GM19452 (cell line): ENCODE results near the gene PPARD.
"Not testable (repeated sequence)": the region's sequence is repeated elsewhere in the genome, so short reads cannot be mapped to it uniquely, and the experiment has no call there.

Source experiments
- ATAC-seq: cut with Tn5 transposase; IDR thresholded peaks from one replicate; pipeline ENCODE4 v1.9.1; 2021; ENCODE audit not compliant: unreplicated experiment

PPARD gene

GRCh38 chr6:35435074-35435837 lies 92.9 kb downstream of the PPARD start:
- ATAC-seq, result no peak

DNA sequence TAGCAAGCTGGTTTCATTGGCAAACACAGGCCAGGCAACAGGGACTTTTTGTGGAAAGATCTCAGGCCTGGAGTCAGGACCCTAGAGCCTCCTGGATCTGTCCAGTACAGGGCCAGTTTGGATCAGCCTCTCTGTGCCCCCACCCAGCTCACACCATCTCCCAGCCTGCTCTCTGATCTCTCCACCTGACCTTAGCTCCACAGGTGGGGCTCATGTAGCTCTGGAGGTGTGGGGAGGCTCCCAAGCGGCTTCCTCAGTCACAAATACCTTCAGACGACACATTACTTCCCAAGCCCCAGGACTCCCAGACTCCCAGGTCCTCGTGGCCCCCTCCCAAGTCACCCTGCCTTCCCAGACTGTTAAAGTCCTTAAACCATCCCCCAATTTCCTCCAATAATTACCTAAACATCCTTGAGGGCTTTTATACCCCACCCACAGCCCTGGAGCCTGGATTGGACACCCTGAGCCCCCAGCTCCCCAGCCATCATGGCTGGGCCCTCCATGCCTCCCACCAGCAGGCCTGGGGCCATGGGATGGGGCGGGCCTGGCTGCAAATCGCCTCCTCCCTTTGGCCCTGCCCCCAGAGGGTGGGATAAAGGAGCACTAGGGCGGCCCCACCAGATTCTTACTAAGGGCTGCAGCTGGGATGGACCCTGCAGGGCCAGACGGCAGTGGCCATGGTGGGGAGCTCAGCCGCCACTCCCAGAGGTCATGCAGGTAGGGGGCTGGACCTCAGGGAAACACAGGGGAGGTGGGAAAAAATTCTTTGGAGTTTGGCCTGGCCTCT lies 93.9 kb downstream of the PPARD start:
- ATAC-seq, result no peak

DNA sequence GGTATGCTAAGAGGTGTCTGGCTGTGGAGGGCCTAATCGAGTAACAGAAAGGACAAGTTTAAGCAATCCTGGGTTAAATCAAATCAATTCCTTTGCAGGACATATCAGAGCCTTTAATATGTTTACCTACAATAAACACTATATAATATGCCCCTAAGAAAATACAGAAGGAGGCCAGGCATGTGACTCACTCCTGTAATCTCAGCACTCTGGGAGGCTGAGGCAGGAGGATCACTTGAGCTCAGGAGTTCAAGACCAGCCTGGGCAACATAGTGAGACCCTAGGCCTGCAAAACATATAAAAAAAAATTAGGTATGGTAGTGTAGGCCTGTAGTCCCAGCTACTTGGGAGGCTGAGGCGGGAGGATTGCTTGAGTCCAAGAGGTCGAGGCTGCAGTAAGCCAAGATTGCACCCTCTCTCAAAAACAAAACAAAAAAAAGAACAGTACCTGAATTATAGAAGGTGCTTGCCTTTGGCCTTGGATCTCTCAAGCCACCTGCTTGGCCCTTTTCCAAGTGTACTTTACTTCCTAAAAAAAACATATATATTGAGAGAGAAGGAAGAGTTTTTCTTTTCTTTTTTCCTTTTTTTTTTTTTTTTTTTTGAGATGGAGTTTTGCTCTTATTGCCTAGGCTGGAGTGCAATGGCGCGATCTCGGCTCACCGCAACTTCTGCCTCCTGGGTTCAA lies 96.2 kb downstream of the PPARD start:
- not testable (repeated sequence) for ATAC-seq

- no peak for ATAC-seq
Measured at GRCh38 chr6:35439308-35439707, 97.0 kb downstream of the PPARD start.

DNA sequence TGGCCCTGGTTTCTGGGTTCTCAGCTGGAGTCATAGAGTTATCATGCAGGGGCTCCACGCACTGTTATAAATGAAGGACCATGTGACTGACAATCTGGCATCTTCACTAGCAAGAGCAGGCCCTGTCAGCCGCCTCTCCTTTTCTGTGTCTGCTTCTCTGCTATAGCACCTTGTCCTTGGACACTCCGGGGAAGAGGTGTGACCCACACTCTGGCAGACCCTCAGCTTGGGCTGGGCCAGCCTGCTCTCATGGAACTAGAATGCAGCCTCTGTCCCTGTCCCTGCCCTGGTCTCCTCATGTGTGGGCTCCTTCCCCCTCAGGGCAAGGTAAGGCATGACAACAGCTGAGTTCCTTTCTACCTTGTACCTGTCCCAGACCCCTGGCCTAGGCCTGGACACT lies 98.8 kb downstream of the PPARD start:
- no peak for ATAC-seq

DNA sequence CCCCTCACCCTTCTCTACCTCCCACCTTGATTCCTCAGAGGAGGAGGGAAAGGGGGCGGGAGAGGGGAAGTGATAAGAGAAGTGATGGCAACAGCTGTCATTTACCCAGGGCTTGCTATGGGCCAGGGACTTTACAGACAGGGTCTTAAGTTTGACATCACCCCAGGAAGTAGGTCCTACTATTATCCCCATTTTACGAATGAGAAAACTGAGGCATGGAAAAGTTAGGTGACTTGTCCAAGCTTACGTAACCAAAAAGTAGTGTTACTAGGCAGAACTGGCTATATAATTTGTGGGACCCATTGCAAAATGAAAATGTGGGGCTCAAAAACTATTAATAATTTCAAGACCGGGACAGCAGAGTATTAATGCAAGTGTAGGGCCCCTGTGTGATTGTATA lies 99.3 kb downstream of the PPARD start:
- no peak for ATAC-seq

- ATAC-seq, result no peak
Measured at GRCh38 chr6:35442693-35443092, 100.3 kb downstream of the PPARD start.

DNA sequence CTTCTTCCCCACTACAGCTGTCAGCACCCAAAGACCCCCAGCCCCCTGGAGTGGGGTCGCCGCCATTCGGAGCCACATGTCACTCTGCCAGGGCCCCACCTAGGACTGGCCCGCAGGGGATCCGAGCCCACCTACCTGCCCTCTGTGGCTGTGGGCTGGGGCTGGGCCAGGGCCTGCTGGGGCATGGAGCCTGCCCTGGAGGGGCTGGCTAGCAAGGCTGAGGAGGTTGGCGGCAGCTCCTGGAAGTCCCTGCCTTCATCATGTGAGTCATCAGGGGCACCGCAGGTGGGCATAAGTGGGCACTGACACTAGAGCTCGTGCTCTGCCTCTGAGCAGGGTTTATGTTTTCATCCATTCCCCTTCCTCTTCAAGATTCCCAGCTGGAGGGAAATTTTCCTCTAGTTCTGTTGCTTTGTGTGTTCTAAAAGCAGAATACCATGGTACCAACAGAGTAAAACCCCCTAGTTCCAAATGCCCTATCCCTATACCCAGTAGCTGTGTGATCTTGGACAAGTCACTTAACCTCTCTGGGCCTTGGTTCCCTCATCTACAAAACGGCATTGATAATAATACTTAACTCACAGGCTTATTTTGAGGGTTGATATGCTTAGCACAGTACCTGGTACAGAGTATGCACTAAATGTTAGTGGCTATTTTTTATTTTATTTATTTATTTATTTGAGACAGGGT lies 101.1 kb downstream of the PPARD start:
- no peak for ATAC-seq

DNA sequence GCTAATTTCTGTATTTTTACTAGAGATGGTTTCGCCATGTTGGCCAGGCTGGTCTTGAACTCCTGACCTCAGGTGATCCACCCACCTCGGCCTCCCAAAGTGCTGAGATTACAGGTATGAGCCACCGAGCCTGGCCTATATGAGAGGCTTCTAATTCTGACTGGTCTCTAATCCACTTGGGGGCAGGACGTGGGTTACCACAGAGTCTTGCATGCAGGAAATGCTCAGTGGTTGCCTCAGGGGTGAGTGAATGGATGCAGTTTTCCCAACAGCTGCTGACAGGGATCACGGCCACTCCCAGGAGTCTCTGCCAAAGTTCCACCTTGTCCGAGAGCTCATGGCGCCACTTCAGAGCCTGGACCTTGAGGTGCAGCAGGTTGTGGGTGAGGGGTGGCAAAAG lies 103.3 kb downstream of the PPARD start:
- ATAC-seq, result no peak

DNA sequence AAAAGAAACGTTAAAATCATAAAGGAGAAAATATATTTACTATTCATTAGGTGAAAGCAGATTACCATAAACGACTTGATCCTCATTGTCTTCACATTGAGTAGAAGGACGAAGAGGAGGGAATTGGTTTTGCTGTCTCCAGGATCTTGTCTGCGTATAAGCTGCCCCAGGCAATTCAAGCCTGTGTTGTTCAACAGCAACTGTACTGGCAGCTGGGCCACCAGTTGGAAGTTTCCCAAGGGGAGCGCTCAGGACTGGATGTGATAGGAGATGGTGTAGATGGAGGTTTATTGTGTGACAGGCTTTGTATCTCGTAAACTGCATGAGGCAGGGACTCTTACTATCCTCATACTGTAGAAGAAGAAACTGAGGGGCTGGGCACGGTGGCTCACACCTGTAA lies 105.8 kb downstream of the PPARD start:
- no peak for ATAC-seq

DNA sequence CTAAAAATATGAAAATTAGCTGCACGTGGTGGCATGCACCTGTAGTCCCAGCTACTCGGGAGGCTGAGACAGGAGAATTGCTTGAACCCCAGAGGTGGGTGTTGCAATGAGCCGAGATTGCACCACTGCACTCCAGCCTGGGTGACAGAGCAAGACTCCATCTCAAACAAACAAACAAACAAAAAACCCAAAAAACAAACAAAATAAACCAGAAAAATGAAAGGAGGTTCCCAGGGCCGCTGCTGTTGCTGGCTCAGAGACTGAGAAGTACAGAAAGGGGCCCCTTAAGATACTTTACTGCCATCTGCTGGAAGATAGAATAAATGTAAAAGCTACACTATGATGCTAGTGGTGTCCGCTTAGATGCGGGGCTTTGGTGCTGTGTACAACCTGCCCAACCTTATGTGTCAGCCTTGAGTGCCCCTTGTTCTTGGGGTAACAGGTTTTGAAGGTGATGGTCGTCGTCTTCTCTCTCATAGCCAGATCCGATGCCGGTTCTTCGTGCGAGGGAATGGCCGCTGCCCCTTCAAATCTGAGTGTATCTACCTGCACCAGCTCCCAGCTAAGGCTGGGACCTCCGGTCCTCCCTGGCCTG lies 107.0 kb downstream of the PPARD start:
- ATAC-seq, result no peak

DNA sequence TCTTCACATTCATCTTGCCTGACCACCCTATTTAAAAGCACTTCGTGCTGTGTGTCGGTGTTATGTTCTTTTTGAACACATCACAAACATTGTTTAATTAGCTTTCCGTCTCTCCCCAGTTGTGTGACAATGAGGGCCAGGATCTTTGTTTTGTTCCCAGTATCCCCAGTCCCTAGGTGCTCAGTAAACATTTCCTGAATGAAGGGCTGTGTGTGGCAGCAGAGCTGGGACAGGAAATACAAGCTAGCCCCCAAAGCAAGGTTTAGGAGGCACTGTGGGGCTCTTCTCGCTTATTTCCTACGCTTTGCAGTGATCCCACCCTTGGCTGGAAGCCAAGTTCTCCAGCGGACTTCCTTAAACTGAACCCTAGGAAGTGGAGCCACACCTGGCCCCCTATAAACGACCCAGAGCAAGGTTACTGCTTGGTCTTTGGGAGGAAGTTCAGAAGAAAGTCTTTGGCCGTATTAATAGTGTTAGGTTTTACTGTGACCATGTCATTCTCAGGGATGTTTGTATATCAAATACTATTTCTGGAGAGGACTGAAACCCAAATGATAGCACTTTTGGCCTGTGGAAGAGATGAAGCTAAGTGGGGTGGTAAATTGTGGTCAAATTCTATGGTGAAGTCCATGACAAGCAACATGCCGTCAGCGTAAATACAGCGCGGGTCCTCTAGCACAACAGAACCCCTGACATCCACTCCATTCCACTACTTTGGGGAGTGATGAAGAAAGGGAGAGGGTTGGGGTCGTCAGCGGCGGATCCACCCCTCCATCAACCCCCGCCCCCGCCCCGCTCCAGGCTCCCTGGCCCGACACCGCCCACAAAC lies 109.2 kb downstream of the PPARD start:
- no peak for ATAC-seq

GRCh38 chr6:35452183-35453090 lies 110.1 kb downstream of the PPARD start, which contains the start of gene FANCE:
FANCE (plus strand) TSS chr6:35452338; CDS start chr6:35452546, 208 bp downstream.
- ATAC-seq, result peak; percentile 90

- no peak for ATAC-seq
Measured at GRCh38 chr6:35453236-35453635, 110.9 kb downstream of the PPARD start.

DNA sequence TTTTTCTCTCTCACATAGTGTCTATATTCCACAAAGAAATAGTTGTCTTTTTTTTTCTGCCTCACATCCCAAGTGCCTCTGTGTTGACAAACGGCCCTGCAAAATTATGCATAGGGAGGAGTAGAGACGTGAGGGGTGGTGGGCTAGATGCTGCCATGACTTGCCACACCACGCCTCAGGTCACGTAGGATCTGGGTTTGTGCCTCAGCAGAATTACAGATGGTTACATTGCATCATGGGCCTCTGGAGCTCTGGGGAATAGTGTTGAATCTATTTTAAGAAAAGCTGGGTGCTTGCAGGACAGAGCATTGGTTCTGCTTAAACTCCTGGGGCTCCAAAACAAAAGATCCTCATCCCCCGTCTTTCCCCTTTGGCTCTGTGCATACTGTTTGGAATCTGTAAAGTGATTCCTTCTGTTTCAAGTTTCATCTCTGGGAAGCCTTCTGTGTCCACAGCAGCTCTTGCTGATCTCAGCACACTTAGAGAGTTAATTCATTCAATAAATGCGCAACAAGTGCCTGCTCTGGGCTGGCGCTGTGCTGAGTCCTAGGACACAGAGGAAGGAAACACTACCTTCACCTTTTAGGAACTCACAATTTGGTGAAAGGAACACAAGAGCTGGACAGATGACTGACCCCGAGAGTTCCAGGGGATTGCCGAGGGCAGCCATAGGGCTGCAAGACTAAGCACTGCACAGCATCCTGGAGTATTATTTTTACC lies 112.2 kb downstream of the PPARD start:
- ATAC-seq, result no peak

GRCh38 chr6:35457907-35458306 lies 115.5 kb downstream of the PPARD start:
- ATAC-seq, result no peak

DNA sequence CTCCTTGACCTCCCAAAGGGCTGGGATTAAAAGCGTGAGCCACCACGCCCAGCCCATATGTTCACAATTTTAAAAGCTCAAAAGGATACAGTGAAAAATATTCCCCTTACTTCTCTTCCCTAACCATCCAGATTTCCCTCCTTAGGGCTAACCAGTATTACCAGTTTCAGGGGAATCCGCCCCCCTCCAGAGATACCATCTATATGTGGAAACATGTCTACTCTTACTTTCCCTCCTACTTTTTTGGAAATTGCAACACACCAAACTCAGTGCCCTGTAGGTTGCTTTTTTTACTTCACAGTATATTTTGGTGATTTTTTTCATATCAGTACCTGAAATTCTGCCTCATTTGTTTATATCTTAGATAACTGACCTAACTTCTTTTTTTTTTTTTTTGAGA lies 118.9 kb downstream of the PPARD start:
- ATAC-seq, result no peak

- ATAC-seq, result no peak
Measured at GRCh38 chr6:35463292-35463691, 120.9 kb downstream of the PPARD start.
